AG04449 (cell line): Measurements from ENCODE around the gene NEDD1.
A peak's percentile ranks its signal among the peaks of the same experiment; 100 is the strongest.

Source experiments
- CTCF ChIA-PET: fragments of 350-600 bp; formaldehyde crosslinking; extraction: SDS; loops from one replicate; lab custom pipeline; 2021; ENCODE audit warnings: antibody characterized with exemption; lab: Yijun Ruan, JAX
- POLR2A ChIA-PET: fragments of 400-600, 350-600 bp; formaldehyde crosslinking; extraction: SDS; loops from one replicate; lab custom pipeline; 2020; ENCODE audit warnings: antibody characterized with exemption, inconsistent platforms; lab: Yijun Ruan, JAX
- DNase-seq: peaks from one replicate; pipeline ENCODE4 v3.0.0-alpha.2; 2010; ENCODE audit warnings: low read depth, low spot score
- H3K4me3 ChIP-seq: 2 replicates; pipeline ENCODE4 v1.5.1; 2011; ENCODE audit warnings: low read depth, mild to moderate bottlenecking, control low read depth, low read length
- TF ChIP-seq, protein P1 (sequence below): IDR thresholded peaks from one replicate; pipeline ENCODE4 v1.5.1; 2011; ENCODE audit warnings: mild to moderate bottlenecking, moderate library complexity, low read length, control low read depth, inconsistent platforms; ENCODE audit not compliant: insufficient read depth; ENCODE audit errors: missing control alignments

NEDD1 gene, protein sequence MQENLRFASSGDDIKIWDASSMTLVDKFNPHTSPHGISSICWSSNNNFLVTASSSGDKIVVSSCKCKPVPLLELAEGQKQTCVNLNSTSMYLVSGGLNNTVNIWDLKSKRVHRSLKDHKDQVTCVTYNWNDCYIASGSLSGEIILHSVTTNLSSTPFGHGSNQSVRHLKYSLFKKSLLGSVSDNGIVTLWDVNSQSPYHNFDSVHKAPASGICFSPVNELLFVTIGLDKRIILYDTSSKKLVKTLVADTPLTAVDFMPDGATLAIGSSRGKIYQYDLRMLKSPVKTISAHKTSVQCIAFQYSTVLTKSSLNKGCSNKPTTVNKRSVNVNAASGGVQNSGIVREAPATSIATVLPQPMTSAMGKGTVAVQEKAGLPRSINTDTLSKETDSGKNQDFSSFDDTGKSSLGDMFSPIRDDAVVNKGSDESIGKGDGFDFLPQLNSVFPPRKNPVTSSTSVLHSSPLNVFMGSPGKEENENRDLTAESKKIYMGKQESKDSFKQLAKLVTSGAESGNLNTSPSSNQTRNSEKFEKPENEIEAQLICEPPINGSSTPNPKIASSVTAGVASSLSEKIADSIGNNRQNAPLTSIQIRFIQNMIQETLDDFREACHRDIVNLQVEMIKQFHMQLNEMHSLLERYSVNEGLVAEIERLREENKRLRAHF

DNA sequence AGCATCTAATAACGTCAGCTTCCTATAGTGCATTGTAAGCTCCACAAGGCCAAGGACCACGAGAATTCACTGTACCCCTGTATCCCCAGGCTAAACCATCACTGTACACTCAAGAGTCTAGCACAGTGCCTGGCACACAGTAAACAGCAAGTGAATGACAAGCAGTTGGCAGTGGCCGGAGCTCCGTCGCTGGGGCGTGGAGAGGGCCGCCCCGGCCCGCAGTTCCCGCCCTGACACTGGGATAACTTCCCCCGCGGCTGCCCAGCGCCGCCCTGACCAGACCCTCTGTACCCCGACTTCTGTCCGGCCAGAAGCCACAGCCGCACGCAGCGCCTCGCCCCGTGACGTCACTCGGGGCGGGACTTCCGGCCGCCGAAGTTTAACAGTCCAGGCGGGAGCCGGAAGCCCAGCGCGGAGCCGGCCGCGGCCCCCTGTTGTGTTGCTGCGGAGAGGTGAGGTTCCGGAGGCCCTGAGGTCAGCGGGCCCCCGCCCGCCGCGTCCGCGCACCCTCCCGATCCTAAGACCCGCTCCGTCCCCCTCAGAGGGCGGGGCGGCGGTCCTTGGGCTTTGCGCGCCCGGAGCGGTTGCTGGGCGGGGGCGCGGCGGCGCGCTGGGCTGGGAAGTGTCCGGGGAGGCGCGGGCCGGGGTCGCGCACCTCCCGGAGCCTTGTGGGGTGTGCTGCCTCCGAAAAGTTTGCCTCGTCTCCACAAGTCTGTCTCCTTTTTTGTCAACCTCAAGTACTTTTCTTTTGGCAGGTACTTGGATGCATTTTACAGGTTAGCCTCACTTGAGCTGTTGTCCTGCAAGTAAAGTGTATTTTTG, at the start of gene NEDD1:
TSS of gene NEDD1 (plus strand) at position 409 of the 822 bp plus-strand sequence. CDS start 2,503 bp downstream, outside the sequence.
- TF ChIP-seq, protein P1, sequence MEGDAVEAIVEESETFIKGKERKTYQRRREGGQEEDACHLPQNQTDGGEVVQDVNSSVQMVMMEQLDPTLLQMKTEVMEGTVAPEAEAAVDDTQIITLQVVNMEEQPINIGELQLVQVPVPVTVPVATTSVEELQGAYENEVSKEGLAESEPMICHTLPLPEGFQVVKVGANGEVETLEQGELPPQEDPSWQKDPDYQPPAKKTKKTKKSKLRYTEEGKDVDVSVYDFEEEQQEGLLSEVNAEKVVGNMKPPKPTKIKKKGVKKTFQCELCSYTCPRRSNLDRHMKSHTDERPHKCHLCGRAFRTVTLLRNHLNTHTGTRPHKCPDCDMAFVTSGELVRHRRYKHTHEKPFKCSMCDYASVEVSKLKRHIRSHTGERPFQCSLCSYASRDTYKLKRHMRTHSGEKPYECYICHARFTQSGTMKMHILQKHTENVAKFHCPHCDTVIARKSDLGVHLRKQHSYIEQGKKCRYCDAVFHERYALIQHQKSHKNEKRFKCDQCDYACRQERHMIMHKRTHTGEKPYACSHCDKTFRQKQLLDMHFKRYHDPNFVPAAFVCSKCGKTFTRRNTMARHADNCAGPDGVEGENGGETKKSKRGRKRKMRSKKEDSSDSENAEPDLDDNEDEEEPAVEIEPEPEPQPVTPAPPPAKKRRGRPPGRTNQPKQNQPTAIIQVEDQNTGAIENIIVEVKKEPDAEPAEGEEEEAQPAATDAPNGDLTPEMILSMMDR: no peak
- ChIA-PET POLR2A (interaction anchor here (0.6 kb wide), 1 partner anchor 72 kb away, joined by 3 read pairs; no protein-coding TSS in a partner anchor), CTCF (interaction anchor here (0.7 to 1.4 kb wide), 3 partner anchors 13 to 80 kb away, joined by 3 read pairs; no protein-coding TSS in a partner anchor)
- DNase-seq: no peak
- peak within 1 kb of the TSS; percentile 90 for H3K4me3 ChIP-seq

DNA sequence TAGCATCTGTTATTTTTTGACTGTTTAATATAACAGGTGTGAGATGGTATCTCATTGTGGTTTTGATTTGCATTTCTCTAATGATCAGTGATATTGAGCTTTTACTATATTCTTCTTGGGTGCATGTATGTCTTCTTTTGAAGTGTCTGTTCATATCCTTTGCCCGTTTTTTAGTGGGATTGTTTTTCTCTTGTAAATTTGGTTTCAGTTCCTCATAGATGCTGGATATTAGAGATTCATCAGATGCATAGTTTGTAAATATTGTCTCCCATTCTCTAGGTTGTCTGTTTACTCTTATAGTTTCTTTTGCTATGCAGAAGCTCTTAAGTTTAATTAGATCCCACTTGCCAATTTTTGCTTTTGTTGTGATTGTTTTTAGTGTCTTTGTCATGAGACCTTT, 48.9 kb upstream of the NEDD1 start:
- ChIA-PET CTCF (no interaction called here), POLR2A (no interaction called here)
- H3K4me3 ChIP-seq: no peak overlapping the region
- TF ChIP-seq, protein P1: no peak
- no peak for DNase-seq

DNA sequence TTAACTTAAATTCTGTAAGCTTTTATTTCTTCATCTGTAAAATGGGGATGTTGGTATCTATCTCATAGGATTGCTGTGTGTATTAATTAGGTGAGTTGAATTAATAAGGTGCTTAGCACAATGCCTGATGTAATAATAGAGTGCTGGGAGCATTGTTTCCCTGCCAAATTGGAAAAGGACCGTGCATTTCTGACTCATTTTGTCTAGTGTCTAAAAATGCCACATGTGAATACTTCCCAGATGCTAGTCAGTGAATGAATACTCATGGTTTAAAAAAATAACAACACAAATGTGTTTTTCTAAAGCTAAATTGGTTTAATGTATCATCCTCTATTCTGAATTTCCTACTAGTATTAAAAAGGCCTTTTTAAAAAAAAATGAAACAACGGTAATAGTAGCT, 45.4 kb upstream of the NEDD1 start:
- no peak for DNase-seq
- POLR2A ChIA-PET: no interaction called here
- CTCF ChIA-PET: no interaction called here
- TF ChIP-seq, protein P1: no peak
- no peak overlapping the region for H3K4me3 ChIP-seq

DNA sequence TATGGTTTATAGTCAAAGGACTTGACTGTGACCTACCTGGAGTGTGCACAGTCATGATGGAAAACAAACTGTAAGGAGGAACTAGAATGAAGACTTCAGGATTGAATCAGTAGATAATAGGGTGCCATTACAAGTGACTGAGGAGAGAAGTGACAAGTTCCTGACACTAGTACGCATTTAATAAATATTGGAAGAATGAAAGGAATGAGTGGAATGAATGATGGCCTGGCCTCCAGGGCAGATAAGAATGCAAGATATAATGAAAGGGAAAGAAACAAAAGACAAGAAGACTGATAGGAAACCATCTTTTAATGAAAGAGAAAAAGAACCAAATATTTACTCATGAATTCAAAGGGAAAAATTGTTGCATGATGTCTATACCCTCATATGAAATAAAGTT, 44.7 kb upstream of the NEDD1 start:
- CTCF ChIA-PET: no interaction called here

DNA sequence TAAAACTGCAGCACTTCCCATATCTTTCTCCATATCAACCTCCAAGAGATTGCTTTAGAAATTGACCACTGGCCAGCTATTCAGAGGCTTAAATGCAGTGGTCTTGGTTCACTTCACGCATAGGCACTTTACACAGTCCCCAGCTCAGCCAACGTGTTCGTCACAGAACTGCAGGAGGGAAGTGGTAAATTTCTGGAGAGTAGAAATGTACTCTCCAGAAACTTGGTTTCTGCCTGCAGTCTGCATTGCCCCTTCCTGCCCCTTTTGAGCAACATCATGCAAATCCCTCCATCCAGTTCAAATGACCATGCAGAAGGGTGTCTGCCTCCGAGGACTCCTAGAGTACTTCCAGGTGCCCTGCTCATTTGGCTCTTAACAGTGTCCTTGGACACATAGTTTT, 42.7 kb upstream of the NEDD1 start:
- POLR2A ChIA-PET: no interaction called here

More for the DNA sequence above, 44.7 kb upstream of the NEDD1 start:
- H3K4me3 ChIP-seq: no peak overlapping the region
- POLR2A ChIA-PET: no interaction called here
- DNase-seq: no peak
- TF ChIP-seq, protein P1: no peak

More for the DNA sequence above, 42.7 kb upstream of the NEDD1 start:
- CTCF ChIA-PET: no interaction called here
- DNase-seq: no peak
- H3K4me3 ChIP-seq: no peak overlapping the region
- TF ChIP-seq, protein P1: no peak
